Globus pallidus (tissue), 1 donor: ENCODE results near the gene XG.

ENCODE experiments used
- DNase-seq: peaks from one replicate; pipeline ENCODE4 v3.0.0-alpha.2; 2015; ENCODE audit warnings: low spot score

The XG gene

GRCh38 chrX:2819345-2820135, 67.7 kb downstream of the XG start:
- no peak for DNase-seq

DNA sequence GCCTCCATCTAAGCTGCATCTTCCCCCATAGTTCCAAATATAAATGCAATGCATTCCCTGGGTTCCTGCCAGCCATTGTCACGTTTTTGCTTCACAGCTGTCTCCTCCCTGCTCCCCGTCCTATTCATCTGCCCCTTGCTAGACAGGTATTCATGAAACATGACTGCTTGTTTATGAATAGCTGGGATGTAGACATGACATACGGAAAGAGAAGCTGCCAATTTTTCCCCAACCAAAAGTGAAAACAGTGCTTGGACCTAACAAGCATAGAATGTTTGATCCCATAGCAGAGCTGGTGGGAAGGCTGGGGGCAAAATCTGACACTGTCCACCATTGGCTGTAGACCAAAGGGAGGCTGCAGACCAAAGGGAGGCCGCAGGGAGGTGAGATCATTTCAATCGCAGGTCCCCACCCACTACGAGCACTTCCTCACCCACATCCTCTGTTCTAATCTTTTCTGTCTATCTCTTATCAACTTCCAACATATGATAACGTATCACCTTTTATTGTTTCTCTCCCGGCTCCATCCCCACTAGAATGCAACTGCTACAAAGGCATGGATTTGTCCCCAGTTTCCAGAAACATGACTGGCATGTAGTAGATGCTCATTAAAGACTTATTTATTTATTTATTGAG, 68.4 kb downstream of the XG start:
- no peak for DNase-seq

- no peak for DNase-seq
These were observed 72.1 kb downstream of the XG start for GRCh38 chrX:2823795-2824386.

DNA sequence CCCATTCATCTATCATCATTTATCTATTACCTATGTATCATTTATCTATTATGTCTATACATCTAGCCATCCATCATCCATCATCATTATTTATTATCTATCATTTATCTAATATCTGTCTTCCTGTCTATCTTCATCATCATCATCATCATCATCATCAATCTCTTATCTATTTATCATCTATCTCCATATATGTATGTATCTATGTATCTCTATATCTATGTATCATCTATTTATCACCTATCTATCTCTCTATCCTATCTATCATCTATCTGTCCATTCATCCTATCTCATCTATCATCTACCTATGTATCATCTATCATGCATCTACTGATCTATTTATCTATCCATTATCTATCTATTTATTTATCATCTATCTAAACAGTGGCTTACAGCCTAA, 73.0 kb downstream of the XG start:
- DNase-seq, result no peak

DNA sequence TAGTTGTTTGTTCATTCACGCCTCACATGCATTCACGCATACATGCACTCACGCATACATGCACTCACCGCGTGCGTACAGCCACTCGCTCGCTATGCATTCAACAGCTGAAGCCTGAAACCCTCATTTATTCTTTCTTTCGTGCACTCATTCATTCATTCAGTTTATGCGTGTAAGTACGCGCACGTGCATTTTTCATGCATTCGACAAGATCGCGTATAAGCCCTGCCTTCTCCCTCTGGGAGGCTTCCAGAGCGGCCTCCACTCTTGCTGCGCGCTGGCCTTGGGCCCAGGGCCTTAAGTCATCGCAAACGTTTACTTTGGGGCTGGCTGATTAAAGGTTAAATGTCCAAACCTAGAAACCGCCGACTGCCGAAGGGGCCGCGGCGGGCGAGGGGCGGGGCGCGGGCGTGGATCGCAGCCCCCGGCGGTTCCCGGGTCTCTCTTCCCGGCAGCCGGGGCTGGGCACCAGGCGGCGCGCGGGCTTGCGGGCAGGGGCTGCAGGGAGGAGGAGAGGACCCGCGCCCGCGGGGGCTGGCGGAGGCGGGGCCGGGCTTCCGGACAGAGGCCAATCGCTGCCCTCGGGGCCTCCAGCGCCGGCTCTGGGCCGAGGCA, 76.6 kb downstream of the XG start, which contains the start of gene GYG2:
Gene GYG2, plus strand, starts transcription at position 587 of the 615 bp plus-strand sequence. CDS start 1,259 bp downstream, outside the sequence.
- no peak for DNase-seq

DNA sequence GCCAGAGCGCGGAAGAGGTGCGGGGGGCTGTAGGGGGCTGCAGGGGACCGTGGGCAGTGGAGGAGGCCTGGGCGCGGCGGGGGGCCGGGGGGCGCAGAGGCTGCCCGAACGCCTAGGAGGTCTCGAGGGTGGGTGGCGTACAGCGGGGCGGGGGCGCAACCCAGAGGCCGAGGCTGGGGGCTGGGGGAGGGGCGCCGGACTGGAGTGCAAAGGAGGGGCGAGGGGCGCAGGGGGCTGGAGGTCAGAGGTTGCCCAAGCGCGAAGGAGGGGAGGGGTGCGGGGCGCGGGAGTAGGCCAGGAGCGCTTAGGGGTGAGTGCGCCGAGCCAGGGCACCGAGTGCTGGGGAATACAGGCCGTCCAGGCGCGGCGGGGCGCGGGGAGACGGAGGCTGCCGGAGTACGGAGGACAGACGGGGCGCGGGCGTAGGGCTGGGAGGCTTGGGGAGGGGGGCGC, 77.1 kb downstream of the XG start:
- DNase-seq, result no peak

- DNase-seq, result no peak
These were observed 77.8 kb downstream of the XG start for GRCh38 chrX:2829469-2830246.

GRCh38 chrX:2831471-2832228, 79.8 kb downstream of the XG start:
- DNase-seq, result no peak

DNA sequence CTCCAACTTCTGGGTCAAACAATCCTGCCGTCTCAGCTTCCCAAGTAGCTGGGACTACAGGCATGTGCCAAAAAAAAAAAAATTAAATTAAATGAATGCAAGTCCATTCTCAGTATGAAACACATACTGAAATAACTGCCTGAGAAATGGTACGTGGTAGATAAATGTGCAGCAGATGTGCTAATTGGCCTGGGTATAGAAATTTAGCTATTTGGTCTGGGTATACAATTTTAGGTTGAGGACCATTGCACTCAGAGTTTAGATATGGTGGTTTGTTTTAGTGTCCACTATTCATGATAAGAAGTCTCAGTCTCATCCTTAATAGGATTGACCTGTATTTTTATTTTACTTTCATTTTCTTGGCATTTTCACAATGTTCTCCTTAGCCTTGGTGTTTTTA, 86.1 kb downstream of the XG start:
- no peak for DNase-seq

DNA sequence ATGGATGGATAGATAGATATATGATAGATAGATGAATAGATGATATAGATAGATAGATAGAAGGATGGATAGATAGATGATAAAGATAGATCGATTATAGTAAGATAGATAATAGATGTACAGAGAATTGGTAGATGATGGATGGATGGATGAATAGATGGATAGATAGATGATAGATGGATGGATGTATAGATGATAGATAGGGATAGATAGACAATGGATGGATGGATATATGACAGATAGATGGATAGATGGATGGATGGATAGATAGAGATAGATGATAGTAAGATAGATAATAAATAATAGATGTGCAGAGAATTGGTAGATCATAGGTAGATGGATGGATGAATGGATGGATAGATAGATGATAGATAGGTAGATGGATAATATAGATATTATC, 89.1 kb downstream of the XG start:
- DNase-seq, result no peak

GRCh38 chrX:2841537-2841936, 89.7 kb downstream of the XG start:
- no peak for DNase-seq

- DNase-seq, result no peak
These were observed 95.2 kb downstream of the XG start for GRCh38 chrX:2846992-2847391.

- DNase-seq, result no peak
These were observed 97.0 kb downstream of the XG start for GRCh38 chrX:2848871-2849301.

DNA sequence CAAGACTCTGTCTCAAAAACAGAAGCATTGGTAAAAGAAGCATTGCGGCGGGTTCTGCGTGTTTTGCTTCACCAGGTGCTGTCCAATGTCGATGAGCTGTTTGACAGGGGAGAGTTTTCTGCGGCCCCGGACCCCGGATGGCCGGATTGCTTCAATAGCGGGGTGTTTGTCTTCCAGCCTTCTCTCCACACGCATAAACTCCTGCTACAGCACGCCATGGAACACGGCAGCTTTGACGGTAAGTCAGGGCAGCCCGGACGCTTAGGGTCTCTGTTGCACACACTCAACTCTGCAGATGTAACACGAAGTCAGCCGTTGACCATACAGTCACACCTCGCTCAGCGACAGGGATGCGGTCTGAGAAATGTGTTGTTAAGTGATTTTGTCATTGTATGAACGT, 103.1 kb downstream of the XG start:
- DNase-seq, result no peak

DNA sequence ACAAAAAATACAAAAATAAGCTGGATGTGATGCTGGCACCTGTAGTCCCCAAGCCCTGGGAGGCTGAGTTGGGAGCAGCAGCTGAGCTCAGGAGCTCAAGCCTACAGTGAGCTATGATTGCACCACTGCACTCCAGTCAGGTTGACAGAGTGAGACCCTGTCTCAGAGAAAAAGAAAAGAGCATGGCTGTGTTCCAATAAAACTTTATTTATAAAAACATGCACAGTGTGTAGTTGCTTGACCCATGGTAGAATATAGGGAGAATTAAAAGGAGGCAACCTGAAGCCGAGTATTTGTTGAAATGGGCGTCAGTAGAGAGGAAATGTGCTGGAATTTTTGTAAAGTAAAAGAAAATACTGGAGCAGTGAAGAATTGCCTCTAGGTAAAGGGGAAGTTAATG, 103.9 kb downstream of the XG start:
- DNase-seq, result no peak

DNA sequence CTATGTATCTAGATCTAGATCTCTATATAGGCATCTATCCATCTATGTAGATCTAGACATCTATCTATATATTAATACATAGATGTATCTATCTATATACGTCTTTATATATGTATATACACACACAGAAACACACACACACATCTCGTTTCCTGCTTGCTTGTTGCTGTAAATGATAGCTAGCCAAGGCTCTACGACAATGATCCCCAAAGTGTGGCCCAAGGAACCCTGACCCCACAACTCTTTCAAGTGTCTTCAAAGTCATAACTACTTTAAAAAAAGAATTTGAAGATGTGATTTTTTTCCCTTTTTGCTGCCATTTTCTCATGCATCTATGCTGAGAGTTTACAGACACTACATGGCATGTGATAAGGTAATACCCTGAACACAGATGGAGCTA, 105.7 kb downstream of the XG start:
- DNase-seq, result no peak

DNA sequence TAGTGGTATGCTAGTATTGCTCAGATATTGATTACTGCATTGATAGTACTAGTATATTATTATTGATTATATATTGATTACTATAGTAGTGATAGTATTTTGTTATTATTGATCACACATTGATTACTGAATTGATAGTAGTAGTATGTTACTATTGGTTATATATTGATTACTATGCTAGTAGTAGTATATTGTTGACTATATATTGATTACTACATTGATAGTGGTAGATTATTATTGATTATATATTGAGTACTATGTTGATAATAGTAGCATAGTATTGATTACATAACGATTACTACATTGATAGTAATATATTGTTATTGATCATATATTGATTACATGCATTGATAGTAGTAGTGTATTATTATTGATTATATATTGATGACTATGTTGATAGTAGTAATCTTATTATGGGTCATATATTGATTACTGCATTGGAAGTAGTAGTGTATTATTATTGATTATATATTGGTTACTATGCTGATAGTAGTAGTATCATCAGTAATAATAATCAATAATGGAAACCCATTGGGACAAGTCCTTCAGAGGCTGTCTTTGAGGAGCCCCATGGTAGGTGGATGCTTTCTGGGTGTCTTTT, 107.5 kb downstream of the XG start:
- no peak for DNase-seq

- DNase-seq, result no peak
These were observed 110.6 kb downstream of the XG start for GRCh38 chrX:2862404-2862803.

DNA sequence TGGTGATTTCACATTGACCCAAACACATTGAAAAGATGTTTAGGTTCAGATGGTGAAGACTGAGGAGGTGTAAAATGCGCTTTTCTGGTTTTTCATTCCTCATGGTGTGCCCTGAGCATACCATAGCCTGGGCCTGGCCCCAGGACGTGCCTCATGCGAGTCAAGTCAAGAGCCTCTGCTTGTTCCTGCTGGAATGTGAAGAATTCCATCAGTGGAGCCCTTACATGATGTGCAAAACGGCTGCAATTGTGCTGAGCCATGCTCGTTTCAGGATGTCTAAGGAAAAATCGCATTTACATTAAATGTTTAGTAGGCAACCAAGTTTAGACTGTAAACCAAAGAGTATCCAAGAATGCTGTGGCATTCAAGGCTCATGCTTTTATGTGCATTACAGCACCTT, 111.8 kb downstream of the XG start:
- DNase-seq, result no peak
